CD4-positive, alpha-beta T cell treated with Interferon gamma for 1 hour (primary cell): ENCODE data around the gene TSPAN7.
A peak's percentile ranks its signal among the peaks of the same experiment; 100 is the strongest.

Source experiments
- DNase-seq: peaks from one replicate; pipeline ENCODE4 v3.0.0-alpha.2; 2020

TSPAN7 gene

DNA sequence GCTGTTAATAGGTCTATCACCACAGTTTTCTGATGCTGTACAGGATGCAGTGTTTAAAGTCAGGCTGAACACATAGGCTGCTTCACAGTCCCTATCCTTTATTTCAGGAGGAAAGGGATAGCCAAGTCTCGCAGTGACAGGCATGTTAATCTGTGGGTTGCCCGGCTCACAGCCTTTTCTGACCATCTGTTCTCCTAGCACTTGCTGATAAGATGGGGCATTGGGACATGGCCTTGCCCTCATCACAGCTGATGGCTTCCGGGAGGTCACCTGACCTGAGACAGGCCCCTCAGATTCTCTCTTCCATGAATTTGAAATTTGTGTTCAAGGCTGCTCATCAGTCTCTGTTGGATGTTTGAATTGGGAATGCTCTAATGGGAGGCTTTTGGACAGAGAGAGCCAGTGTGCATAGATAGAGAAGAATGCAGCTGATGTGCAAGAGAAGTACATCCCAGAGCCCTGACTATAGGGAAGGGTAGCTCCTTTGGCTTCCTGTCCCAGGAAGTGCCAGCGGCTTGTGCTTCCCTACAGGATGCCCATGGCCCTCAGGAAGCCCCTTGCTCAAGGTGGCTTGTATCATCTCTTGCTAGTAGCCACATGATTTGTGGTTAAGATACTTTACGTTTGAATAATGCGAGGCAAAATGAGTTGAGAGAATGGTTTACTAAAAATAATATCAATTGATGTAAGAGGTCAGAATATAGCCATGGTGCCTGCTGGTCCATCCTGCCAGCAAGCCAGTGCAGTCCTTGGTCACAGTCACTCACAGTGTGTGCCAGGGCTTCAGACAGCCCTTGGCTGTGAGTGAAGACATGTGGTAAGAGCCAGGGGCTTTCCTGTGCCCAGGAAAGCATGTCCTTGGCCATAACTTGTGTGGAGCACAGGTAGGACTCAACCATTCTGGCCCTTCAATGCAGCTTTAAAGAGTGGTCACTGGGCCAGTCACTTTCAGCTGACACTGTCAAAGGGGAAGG lies 88.6 kb downstream of the TSPAN7 start:
- DNase-seq: no peak

DNA sequence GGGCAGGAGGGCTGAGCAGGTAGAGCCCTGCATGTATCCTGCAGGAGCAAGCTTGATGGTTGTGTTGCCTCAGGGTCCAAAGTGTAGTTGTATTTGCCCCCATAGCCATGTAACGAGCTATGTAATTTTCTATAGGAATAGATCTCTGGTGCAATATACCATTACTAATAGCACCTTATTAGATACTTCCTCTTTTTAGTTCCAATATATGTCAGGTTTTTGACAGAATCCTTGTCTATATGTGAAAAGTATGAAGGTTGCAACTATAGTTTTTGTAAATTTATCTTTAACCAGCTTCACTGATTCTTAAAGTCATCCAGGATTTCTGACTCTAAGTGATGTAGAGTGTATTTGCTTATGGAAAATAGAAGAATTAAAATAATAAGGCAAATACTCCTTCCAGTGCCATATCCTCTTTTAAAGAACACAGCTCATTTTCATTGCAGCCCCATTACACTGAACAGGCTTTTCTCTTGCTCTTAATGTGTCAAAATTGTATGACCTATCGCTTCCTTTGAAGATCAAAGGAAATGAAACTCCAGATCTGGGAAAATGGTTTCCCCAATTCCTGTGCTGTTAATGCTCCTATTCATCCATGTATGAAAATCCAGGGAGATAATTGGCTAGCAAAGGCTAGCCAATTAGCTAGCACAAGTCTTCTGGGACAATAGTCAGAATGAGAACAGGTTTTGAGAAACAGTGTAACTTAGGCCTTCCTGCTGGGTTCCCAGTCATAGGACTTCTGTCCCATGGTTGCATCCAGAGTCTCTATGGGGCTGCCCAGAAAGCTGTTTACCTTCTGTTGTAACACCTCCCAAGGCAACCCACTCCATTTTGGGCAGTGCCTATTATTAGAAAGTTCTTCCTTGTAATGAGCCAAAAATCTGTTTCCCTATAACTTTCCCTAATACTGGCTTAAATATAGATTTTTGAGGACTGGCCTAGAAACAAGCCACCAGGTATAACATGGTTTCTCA lies 90.6 kb downstream of the TSPAN7 start:
- no peak for DNase-seq

DNA sequence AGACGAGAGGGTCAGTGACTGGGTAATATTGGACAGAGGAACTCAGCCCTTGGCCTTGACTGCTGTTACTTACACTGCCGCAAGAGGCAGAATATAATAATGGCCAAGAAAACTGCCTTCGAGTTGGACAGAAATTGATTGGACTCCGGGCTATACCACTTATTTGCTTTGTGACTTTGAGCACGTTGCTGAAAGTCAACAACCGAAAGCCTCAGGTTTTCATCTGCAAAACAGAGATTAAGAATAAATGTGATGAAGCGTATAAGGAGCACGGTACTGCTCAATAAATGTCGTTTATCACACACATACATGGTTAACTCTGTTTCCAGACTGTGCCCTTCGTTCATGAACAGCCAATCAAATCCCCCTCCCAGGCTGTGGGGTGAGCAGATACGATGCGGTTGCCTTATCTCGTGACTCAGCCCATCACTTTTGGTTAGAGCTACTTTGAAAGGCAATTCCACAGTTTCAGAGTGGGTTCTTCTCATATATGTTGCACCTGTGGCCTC lies 91.6 kb downstream of the TSPAN7 start:
- DNase-seq: no peak

DNA sequence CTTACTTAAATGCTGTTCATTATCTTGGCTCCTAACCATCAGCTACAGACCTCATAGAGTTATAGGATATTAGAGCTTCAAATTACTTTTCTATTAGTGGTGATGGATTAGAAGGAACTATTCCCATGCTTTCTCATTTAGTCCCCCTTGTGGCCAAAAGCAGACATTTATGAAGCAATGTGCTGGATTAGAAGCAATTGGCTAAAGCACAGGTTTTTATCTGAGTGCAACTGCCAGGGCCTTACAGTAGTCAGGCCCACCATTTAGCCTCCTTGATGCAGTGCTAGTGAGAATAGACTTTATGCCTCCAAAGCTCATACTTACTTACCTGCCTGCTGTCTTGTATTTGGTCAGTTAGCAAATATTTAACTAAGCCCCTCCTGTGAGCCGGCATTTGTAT lies 93.0 kb downstream of the TSPAN7 start:
- DNase-seq: no peak

DNA sequence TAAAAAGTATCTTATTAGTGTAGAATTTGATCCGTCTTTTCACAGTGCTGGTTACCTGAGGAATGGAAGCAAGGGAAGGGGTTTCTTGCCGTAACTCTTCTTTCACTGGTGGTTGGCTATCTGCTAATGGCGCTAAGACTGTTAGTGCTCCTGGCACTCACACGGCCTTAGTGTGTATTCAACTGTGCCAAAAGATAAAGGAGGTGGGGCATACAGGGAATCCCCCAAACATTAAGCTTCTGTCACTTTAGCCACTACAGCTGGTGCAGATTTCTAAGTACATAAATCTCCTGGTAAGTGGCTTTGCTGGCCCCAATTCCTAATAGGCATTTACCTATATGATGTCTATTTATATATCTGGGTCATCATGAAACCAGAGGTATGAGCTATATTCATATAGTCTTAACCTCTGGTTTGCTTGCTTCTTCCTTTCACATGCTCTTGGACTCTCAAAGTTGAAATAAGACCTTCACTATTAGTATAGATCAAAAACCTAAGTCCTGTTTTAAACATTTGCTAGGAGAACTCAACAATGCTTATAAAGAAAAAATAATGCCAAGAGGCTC lies 95.1 kb downstream of the TSPAN7 start:
- DNase-seq: no peak

DNA sequence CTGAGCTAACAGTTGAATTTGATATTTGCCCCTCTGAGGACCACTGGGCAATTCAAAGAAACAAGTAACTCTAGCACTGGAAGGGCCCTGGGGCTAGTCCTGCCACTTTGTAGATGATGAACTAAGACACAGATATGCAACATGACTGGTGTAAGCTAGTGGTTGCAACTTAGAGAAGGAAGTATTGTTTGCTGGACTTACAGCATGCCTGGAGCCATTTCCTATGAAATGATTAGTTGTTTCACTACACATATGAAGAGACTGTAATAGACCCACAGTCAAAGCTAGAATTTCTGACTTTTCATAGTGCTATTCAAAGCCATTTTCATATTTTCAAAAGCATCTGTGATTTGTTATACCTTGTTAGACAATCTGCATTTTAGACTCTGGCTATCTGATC lies 96.2 kb downstream of the TSPAN7 start:
- no peak for DNase-seq

DNA sequence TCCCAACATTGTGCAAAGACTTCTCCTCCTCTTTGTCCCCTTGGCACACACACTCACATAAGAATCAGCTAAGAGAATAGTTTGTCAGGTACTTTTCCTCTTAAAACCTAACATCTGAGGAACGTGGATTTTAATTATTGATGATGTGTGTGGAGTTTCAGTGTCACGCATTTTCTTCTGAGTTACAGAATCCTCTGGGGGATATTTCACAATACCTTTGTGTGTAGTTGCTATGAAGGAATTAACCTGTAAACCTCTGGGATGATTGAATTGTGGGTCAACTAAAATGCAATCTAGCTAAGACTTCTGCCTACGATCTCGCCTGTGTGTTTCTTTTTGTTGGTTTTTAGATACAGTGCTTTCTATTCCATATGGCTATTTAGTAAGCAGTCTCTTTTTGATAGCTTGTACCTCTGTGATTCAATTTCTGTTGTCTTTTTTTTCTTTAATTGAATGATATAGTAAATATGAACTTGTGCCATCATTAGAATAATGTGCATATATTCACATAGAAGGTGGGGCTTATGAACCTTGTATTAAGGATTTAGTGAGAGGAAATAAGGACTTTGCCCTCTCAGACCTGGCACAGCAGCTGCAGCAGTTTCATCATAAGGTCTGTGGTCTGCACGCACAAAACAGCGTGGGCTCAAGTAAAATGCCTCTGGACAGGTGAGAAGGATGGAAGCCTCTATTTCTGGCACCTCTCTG lies 99.2 kb downstream of the TSPAN7 start:
- DNase-seq: no peak

DNA sequence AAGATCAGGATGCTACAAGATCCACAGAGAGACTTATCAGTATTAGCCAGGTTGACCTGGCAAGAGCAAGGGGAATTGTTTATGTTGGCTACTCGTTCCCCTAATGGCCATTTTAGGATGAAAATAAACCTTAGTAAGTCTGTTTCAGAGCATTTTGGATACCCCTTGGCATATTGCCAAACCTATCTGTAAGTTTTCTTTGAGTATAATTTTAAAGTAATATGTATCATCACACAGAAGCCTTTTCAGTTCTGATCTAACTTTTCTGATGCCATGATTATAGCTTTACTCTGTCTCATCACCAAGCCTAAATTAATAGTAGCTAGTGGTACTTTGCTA lies 99.7 kb downstream of the TSPAN7 start:
- no peak for DNase-seq

DNA sequence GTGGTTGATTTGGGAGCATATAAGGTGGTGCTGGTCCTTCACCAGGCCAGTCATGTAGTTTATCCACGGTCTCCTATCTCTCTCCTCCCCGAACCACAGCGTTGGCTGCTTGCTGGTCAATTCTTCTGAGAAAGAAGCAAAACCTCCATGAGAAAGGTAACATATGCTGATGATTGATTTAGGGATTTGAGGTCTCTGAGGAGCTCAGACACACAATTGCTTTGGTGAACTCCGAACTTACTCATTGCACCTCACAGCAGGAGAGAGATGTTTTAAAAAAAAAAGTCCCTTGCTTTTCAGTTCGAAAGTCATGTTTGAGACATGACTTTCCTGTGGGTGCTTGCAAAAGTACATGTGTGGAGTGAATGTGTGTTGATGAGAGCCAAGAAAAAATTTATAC lies 100.2 kb downstream of the TSPAN7 start:
- no peak for DNase-seq

DNA sequence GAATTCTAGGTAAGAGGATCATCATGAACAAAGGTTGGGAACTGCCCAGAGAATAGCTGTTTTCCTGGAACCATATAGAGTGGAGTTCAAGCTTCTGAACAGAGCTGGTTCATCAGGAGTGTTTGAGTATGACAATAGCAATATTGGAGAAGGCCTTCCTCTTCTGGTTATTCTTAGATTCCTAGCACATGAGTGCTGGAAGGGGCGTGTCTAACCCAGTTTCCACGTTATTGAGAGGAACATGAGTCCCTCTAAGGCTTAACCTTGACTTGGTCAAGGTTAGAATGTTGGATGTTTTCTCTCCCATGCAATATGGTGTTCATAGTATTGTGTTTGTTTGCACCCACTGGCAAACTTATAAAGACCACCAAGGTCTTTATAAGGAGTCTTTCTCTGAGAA lies 101.3 kb downstream of the TSPAN7 start:
- no peak for DNase-seq

DNA sequence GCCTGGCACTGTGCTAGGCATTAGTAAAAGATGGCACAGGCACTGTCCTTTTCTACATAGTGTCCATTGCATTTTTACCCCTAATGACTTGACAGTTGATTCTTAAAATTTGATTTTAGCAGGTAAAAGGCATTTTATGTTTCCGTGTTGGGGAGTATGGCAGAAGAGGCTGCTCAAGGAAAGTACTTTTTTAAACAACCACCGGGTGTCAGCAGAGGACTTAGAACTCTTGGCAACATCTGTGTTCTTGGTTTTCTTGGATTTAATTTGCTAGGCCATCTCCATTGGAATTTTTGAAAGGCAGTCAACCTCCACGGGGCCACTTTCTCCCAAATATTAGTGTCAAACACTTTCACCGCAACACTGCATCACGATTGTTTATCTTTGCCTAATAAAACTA lies 102.9 kb downstream of the TSPAN7 start:
- no peak for DNase-seq

DNA sequence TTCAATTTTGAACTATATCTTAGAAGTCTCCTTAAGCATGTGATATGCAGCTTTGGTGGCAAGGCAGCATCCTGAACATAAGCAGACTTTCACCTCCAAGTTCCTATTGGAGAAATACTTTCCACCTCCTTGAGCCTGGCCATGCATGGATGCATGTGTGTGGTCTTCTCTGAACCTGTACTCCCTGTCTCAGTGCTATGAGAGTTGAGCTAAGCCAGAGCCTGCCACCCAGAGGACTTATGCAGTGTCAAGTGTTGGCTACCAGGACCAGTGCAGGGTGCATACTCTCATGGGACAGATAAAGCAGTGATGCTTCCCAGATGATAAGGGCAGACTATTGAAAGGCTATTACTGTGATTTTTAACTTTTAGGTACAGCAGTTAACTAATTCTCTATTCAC lies 105.6 kb downstream of the TSPAN7 start:
- no peak for DNase-seq

DNA sequence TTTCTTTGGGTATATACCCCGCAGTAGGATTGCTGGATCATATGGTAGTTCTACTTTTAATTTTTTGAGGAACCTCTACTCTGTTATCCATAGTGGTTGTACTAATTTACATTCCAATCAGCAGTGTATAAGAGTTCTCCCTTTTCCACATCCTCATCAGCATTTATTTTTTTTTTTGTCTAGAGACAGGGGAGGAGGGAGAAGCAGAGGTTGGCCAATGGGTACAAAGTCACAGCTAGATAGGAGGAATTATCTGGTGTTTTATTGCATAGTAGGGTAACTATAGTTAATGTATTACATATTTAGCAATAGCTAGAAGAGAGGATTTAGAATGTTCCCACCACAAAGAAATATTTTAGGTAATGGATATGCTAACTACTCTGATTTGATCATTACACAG lies 107.4 kb downstream of the TSPAN7 start:
- no peak for DNase-seq

DNA sequence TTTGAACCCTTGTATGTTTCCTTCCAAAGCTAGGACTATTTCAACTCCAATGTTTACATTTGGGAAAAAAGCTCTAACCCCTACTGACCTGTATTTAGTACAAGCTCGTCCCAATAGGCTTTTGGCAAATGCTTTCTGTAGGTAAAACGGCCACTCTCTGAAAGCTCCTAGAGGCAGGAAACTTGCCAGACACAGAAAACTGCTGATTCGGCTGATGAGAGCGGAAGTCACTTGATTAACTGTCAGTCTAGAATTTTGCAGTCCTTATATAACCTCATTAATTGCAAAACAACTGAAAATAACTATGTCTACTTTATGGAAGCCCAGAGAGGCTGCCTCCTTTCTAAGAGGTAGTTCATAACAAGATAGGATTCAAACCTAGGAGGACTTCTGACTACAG lies 108.1 kb downstream of the TSPAN7 start:
- DNase-seq: peak; percentile 13

DNA sequence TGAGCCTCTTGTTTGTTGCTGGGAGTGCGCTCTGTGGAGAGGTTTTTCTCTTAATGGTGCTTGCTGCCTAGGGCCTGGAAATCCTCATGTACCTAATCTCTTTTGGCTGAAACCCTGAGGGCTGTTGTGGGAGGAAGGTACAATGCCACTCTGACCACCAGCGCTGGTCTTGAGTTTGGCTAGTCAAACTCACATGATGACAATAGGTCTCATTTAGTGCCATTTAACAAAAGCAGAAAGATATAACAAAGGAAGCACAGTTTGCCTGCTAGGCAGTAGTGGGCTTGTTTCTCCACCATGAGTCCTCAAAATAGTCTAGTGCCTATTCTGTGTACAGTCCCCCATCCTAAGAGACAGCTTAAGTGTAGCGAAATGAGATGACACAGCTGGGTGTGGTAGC lies 111.3 kb downstream of the TSPAN7 start:
- no peak for DNase-seq

DNA sequence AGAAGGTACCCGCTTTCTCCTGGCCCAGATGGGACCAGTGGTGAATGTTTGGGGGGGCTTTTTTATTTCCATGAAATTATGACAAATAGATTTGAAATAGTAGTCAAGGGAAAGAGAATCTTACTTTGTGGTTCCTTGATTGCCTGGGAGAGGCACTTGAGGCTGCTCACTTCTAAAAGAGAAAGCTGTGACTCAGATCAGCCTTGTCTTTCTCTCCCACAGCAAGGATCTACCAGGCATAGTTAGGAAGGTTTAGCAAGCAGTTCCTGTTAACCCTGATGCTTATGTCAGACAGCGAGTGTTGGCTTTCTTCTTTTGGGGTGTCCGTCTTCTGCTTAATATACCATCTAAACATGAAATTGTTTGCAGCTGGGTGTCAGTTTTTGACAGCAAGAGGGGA lies 114.5 kb downstream of the TSPAN7 start:
- no peak for DNase-seq

DNA sequence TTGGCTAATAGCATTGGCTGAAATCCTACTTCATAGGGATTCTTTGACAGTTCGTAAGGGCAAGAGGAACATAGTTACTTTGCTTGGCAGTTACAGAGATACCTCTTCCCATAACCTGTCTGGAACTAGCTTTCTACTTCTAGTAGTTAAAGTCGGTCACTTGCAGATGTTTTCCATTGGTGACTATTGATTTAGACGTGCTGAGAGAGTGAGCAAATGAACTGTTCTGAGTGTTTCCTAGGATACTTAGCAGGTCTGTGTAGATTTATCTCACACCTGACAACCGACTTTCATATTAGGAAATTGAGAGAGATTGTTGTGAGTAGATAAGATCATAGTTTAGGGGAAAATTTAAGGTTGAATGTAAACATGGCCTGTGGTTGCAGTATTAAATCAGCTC lies 116.8 kb downstream of the TSPAN7 start:
- no peak for DNase-seq

DNA sequence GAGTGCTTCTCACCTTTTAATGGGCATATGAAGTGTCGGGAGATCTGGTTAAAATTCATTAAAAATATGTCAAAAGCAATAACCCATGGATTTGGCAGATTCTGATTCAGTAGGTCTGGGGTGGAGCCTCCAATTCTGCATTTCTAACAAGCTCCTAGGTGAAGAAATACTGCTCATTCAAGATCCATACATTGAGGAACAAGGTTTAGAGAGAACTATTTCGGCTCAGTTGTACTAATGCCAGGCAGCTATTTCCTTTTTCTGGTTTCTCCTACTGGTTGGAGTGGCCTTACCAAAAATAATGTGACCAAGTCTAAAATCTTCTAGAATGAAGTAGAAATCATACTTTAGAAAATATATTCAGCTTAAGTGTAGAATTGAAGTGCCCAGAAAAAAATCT lies 117.5 kb downstream of the TSPAN7 start:
- no peak for DNase-seq

DNA sequence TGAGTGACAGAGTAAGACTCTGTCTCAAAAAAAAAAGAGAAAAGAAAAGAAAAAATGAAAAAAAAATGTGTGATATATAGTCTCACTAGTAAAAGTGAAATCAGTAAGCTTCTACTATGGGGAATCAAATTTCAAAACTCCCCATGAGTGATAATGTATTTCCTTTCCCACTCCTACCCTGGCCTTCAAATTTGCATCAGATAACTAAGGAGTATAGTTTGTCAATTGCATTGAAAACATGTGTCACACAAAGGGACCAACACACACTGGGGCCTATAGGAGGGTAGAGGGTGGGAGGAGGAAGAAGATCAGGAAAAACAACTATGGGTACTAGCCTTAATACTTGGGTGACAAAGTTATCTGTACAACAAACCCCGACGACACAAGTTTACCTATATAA lies 118.4 kb downstream of the TSPAN7 start:
- DNase-seq: no peak

DNA sequence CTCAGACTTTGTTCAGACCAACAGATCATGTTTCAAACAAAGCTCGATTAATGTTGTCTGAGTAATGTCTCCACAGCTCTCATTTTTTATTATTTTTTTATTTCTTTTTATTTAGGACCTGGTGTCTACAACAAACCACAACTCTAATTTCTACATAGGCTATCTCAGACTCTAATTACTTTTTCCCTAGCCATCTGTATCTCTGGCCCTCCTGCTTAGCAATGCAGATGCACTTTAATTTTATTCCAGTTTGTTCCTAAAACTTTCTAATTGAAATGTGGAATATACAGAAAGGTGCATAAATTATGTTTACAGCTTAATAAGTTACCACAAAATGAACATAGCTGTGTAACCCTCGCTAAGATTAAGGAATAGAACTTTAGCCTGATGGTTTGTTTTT lies 120.8 kb downstream of the TSPAN7 start:
- no peak for DNase-seq

DNA sequence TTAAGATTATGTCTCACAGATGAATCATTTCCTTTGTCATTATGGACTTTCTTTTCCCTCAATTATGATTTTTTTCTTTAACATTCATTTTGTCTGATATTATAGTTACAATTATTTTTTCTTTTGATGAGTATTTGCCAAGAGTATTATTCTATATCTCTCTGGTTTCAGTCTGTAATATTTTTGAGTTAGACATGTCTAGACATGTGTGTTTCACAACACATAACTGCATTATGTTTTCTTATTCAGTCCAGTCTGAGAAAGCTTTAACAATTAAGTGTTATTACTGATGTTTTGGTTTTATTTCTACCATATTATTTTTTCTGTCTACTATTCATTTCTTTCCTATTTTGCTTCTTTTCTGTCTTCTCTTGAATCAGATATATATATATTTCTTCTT lies 131.6 kb downstream of the TSPAN7 start:
- no peak for DNase-seq

DNA sequence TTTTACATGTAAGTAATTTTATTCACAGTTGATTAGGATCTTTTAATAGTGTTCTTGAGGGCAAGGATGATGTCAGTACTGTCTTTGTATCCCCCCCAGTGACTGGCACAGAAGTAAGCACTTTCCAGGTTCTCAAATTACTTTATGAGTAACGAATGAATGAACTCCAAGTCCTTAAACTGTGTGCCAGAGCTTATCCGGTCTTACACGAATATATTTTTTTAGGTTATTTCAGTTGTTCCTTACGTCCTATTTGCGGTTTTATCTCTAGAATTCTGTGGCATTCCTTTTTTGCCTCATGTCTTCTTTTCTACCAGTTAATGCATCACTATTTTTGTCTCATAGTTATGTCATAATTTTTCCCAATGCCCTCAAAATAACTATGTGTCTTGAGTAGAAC lies 133.1 kb downstream of the TSPAN7 start:
- no peak for DNase-seq

DNA sequence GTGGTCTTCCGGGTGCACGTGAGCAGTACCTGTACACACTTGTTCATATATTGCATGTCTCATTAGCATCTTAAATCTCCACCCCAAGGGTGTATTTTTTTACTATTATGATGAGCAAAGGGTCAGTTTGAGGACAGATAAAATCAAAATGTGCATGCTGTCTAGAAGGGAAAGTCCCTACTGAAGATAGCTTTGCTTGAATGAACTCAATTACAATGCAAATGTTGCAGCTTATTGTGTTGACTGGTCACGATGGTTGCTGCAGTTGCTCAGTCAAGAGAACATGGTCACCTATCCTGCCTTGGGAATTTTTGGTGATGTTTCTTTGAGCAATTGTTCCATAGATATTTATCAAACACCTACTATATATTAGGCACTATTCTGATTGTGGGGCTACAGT lies 136.1 kb downstream of the TSPAN7 start:
- no peak for DNase-seq
